H1 (cell line): Measurements from ENCODE around the gene SHLD1. TPM values are rescaled to one million over a fixed set of nuclear protein-coding genes. Genes with fewer than 3 reads are reported as not detected.

ENCODE experiments used
- FOSL1 ChIP-seq: IDR thresholded peaks from 2 replicates; pipeline ENCODE4 v1.6.1; 2011; ENCODE audit warnings: mild to moderate bottlenecking, low read depth, low read length, moderate library complexity; ENCODE audit not compliant: insufficient read depth
- GABPA ChIP-seq: IDR thresholded peaks from 2 replicates; pipeline ENCODE4 v1.6.1; 2011; ENCODE audit warnings: mild to moderate bottlenecking, low read length, moderate library complexity, borderline replicate concordance; ENCODE audit not compliant: insufficient read depth
- JUN ChIP-seq: IDR thresholded peaks from 2 replicates; pipeline ENCODE4 v1.6.1; 2011; ENCODE audit warnings: low read depth, mild to moderate bottlenecking, improper control_type of control experiment, low read length
- MAFK ChIP-seq: IDR thresholded peaks from 2 replicates; pipeline ENCODE4 v1.6.1; 2012; ENCODE audit warnings: low read depth, mild to moderate bottlenecking, improper control_type of control experiment, low read length
- NRF1 ChIP-seq: IDR thresholded peaks from 2 replicates; pipeline ENCODE4 v1.6.1; 2011; ENCODE audit warnings: mild to moderate bottlenecking, low read depth, low read length, improper control_type of control experiment
- RNF2 ChIP-seq: fragments of 200-900, 300-1000 bp; sonication (generic); IDR thresholded peaks from 2 replicates; pipeline ENCODE4 v1.7.1; 2016; ENCODE audit warnings: borderline replicate concordance, low read depth, mild to moderate bottlenecking, antibody characterized with exemption, low read length; ENCODE audit not compliant: poor library complexity, severe bottlenecking; ENCODE audit errors: missing control alignments
- SP1 ChIP-seq: IDR thresholded peaks from 2 replicates; pipeline ENCODE4 v1.6.1; 2011; ENCODE audit warnings: low read depth, low read length
- TBP ChIP-seq: IDR thresholded peaks from 2 replicates; pipeline ENCODE4 v1.6.1; 2011; ENCODE audit warnings: low read depth, low read length, improper control_type of control experiment
- polyA plus RNA-seq, 7 experiments: library from polyadenylated mRNA; depleted of rRNA in 3 of 7; stranded (reverse) in 5 of 7; unstranded in 2 of 7; fragments of >200 nt in 5 of 7; fragments of 200-250 nt in 2 of 7; gene quantifications; 1 replicate in 5 of 7; 2 replicates in 1 of 7; 4 replicates in 1 of 7; pipeline versions ENCODE4 v1.2.1 to v1.2.3, GENCODE V29; 2011 to 2013; ENCODE audit warnings: missing spikeins in 2 of 7, mixed read lengths in 2 of 7
- total RNA-seq: library from RNA; stranded (reverse); fragmentation: NEBNext Ultra II Directional; extraction: Animal tissue kit (Norgen Biotek cat#: 25700); gene quantifications from 2 replicates; pipeline ENCODE4 v1.2.1, GENCODE V29; 2021
- TF ChIP-seq, protein P1 (sequence below): fragments of 300-600 bp; sonication (generic); IDR thresholded peaks from 2 replicates; pipeline ENCODE4 v1.7.1; 2012; ENCODE audit warnings: low read length, moderate library complexity, mild to moderate bottlenecking, inconsistent platforms; ENCODE audit not compliant: insufficient replicate concordance
- TF ChIP-seq, protein P2 (sequence below): IDR thresholded peaks from 2 replicates; pipeline ENCODE4 v1.6.1; 2012; ENCODE audit warnings: inconsistent platforms

Gene SHLD1
- total and polyA plus RNA-seq, 2 of the 8 experiments (the other 6 are each of a cell fraction or from before 2014, with no cell fraction given), result 4.2 to 6.5 TPM

DNA sequence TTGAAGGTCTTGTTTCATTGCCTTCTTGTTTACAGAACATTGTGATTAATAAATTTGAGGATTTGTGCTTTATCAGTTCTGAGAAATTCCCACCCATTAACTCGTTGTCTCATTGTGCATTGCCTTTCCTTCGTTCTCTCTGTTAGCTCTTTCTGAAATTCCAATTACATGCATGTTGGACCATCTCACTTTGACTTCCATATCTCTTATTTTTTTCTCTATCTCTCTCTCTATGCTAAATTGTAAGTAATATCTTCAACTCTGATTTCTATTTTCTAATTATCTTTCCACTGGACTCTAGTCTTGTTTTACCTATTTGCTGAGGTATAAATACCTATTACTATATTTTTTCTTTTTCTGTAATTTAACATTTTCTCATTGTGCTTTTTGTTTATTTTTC, 92.3 kb downstream of the SHLD1 start (continued):
- TF ChIP-seq JUN (no peak), NRF1 (no peak), MAFK (no peak), FOSL1 (no peak), TBP (no peak), SP1 (no peak), RNF2 (no peak), GABPA (no peak)
- TF ChIP-seq, protein P1, sequence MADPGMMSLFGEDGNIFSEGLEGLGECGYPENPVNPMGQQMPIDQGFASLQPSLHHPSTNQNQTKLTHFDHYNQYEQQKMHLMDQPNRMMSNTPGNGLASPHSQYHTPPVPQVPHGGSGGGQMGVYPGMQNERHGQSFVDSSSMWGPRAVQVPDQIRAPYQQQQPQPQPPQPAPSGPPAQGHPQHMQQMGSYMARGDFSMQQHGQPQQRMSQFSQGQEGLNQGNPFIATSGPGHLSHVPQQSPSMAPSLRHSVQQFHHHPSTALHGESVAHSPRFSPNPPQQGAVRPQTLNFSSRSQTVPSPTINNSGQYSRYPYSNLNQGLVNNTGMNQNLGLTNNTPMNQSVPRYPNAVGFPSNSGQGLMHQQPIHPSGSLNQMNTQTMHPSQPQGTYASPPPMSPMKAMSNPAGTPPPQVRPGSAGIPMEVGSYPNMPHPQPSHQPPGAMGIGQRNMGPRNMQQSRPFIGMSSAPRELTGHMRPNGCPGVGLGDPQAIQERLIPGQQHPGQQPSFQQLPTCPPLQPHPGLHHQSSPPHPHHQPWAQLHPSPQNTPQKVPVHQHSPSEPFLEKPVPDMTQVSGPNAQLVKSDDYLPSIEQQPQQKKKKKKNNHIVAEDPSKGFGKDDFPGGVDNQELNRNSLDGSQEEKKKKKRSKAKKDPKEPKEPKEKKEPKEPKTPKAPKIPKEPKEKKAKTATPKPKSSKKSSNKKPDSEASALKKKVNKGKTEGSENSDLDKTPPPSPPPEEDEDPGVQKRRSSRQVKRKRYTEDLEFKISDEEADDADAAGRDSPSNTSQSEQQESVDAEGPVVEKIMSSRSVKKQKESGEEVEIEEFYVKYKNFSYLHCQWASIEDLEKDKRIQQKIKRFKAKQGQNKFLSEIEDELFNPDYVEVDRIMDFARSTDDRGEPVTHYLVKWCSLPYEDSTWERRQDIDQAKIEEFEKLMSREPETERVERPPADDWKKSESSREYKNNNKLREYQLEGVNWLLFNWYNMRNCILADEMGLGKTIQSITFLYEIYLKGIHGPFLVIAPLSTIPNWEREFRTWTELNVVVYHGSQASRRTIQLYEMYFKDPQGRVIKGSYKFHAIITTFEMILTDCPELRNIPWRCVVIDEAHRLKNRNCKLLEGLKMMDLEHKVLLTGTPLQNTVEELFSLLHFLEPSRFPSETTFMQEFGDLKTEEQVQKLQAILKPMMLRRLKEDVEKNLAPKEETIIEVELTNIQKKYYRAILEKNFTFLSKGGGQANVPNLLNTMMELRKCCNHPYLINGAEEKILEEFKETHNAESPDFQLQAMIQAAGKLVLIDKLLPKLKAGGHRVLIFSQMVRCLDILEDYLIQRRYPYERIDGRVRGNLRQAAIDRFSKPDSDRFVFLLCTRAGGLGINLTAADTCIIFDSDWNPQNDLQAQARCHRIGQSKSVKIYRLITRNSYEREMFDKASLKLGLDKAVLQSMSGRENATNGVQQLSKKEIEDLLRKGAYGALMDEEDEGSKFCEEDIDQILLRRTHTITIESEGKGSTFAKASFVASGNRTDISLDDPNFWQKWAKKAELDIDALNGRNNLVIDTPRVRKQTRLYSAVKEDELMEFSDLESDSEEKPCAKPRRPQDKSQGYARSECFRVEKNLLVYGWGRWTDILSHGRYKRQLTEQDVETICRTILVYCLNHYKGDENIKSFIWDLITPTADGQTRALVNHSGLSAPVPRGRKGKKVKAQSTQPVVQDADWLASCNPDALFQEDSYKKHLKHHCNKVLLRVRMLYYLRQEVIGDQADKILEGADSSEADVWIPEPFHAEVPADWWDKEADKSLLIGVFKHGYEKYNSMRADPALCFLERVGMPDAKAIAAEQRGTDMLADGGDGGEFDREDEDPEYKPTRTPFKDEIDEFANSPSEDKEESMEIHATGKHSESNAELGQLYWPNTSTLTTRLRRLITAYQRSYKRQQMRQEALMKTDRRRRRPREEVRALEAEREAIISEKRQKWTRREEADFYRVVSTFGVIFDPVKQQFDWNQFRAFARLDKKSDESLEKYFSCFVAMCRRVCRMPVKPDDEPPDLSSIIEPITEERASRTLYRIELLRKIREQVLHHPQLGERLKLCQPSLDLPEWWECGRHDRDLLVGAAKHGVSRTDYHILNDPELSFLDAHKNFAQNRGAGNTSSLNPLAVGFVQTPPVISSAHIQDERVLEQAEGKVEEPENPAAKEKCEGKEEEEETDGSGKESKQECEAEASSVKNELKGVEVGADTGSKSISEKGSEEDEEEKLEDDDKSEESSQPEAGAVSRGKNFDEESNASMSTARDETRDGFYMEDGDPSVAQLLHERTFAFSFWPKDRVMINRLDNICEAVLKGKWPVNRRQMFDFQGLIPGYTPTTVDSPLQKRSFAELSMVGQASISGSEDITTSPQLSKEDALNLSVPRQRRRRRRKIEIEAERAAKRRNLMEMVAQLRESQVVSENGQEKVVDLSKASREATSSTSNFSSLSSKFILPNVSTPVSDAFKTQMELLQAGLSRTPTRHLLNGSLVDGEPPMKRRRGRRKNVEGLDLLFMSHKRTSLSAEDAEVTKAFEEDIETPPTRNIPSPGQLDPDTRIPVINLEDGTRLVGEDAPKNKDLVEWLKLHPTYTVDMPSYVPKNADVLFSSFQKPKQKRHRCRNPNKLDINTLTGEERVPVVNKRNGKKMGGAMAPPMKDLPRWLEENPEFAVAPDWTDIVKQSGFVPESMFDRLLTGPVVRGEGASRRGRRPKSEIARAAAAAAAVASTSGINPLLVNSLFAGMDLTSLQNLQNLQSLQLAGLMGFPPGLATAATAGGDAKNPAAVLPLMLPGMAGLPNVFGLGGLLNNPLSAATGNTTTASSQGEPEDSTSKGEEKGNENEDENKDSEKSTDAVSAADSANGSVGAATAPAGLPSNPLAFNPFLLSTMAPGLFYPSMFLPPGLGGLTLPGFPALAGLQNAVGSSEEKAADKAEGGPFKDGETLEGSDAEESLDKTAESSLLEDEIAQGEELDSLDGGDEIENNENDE, result no peak
- TF ChIP-seq, protein P2, sequence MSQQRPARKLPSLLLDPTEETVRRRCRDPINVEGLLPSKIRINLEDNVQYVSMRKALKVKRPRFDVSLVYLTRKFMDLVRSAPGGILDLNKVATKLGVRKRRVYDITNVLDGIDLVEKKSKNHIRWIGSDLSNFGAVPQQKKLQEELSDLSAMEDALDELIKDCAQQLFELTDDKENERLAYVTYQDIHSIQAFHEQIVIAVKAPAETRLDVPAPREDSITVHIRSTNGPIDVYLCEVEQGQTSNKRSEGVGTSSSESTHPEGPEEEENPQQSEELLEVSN, result no peak
- TF ChIP-seq, all 59 proteins: peak for 0
